Astrocyte (in vitro differentiated cells and primary cell): Measurements from ENCODE around the gene CENPC.

ENCODE experiments used
- EZH2 ChIP-seq: IDR thresholded peaks from 2 replicates; pipeline ENCODE4 v1.6.1; 2012; ENCODE audit warnings: mild to moderate bottlenecking, low read length, inconsistent platforms; ENCODE audit not compliant: insufficient read depth
- TF ChIP-seq, protein P1 (sequence below): IDR thresholded peaks from 2 replicates; pipeline ENCODE4 v1.5.1; 2011; ENCODE audit warnings: low read depth, mild to moderate bottlenecking, inconsistent platforms, low read length, moderate library complexity; ENCODE audit not compliant: insufficient read depth

DNA sequence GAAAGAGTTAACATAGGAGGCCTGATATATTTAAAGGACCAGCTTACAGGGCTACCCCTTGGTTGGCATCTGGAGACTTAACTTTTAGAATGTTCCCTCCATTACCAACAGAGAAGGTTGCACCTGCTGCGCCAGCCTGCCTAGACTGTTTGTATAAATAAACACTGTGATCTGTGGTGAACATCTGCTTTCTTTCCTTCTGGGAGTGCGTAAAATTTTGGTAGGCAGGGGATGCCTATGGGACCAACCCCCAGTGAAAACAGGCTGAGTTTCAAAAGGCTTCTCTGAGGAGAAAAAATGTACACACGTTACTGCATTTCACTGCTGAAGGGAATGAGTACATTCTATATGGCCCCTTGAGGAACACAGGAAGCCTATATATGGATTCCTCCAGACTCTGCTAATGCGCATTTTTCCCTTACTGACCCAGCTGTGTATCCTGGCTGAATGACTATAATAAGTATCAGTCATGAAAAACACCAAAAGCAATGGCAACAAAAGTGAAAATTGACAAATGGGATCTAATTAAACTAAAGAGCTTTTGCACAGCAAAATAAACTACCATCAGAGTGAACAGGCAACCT lies 13.8 kb downstream of the CENPC start:
- TF ChIP-seq, protein P1, sequence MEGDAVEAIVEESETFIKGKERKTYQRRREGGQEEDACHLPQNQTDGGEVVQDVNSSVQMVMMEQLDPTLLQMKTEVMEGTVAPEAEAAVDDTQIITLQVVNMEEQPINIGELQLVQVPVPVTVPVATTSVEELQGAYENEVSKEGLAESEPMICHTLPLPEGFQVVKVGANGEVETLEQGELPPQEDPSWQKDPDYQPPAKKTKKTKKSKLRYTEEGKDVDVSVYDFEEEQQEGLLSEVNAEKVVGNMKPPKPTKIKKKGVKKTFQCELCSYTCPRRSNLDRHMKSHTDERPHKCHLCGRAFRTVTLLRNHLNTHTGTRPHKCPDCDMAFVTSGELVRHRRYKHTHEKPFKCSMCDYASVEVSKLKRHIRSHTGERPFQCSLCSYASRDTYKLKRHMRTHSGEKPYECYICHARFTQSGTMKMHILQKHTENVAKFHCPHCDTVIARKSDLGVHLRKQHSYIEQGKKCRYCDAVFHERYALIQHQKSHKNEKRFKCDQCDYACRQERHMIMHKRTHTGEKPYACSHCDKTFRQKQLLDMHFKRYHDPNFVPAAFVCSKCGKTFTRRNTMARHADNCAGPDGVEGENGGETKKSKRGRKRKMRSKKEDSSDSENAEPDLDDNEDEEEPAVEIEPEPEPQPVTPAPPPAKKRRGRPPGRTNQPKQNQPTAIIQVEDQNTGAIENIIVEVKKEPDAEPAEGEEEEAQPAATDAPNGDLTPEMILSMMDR = no peak
- TF ChIP-seq EZH2 = no peak
